HG03558 (cell line): ENCODE results near the gene OR4N2.
"Not testable (repeated sequence)": the region's sequence is repeated elsewhere in the genome, so short reads cannot be mapped to it uniquely, and the experiment has no call there.

Experiments used
- ATAC-seq: cut with Tn5 transposase; IDR thresholded peaks from one replicate; pipeline ENCODE4 v1.9.1; 2021; ENCODE audit warnings: moderate number of reproducible peaks; ENCODE audit not compliant: unreplicated experiment; ENCODE audit errors: extremely low read depth

The OR4N2 gene, protein sequence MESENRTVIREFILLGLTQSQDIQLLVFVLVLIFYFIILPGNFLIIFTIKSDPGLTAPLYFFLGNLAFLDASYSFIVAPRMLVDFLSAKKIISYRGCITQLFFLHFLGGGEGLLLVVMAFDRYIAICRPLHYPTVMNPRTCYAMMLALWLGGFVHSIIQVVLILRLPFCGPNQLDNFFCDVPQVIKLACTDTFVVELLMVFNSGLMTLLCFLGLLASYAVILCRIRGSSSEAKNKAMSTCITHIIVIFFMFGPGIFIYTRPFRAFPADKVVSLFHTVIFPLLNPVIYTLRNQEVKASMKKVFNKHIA

DNA sequence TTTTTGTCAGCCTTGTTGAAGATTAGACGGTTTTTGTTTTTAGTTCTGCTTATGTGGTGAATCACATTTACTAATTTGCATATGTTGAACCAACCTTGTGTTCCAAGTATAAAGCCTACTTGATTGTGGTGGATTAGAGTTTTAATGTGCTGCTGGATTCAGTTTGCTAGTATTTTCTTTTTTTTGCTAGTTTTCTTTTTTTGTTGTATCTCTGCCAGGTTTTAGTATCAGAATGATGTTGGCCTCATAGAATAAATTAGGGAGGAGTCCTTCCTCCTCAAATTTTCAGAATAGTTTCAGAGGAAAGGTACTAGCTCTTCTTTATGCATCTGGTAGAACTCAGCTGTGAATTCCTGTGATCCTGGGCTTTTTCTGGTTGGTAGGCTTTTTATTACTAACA is at the start of gene OR4N2:
Gene OR4N2, plus strand, starts transcription at position 301 of the 400 bp plus-strand sequence. CDS start 23,679 bp downstream, outside the sequence.
- not testable (repeated sequence) for ATAC-seq

DNA sequence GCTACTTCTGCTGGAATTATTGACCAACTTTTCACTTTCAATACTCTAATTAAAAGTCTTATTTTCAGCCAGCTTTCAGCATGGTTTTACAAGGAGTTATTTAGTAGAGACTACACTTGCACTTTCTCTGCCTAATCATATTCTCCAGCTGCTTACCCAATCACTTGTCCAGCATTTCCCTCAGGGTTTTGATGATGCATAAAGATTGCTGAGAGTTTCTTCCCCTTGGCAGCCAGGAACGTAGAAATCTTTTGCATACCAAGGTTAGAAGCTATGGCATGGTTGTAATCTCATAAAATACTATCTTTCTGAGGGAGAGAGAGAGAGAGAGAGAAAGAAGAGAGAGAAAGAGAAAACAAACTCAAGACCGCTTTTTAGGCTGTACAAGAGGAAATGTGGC is 49.4 kb upstream of the OR4N2 start:
- no peak for ATAC-seq

DNA sequence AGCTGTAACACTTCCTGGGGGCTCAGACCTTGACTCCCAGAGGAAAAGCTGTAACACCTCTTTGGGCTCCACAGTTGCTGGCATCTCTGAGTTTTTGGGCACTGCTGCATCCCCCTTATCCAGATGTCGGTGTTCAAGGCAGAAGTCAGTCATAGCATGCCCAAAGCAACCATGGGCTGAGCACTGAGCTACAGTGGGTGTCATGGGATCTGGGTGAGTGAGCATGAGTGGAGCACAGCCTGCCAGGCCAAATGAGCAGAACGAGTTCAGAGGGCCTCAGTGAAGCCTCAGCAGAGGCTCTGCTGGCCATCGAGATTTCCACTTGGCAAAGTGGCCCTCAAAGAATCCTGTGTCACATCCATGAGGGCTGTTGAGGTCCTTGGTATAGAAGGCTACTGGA is 32.1 kb upstream of the OR4N2 start:
- not testable (repeated sequence) for ATAC-seq

DNA sequence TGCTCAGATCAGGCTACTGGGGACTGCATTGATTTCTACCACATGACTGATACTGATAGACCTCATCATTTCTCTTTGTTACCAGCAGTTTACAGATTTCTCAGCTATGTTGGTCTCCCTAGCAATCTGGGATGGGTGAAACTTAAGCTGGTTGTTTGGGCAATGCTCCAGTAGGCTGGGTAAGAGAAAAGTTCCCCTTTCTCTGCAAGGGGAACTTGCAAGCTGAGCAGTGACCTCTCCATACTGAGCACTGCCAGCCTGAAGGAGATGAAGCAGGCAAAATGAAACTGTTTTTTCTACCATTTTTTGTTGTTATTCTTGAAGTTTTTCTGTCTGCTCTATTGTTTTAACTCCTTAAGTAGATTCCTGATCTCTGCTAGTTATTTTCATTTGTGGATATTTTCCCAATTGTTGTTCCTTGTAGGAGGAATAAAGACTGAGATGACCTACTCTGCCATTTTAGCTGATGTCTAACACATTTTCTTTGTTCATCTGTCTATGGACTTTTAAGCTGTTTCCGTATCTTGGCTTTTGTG is 31.6 kb upstream of the OR4N2 start:
- no peak for ATAC-seq

DNA sequence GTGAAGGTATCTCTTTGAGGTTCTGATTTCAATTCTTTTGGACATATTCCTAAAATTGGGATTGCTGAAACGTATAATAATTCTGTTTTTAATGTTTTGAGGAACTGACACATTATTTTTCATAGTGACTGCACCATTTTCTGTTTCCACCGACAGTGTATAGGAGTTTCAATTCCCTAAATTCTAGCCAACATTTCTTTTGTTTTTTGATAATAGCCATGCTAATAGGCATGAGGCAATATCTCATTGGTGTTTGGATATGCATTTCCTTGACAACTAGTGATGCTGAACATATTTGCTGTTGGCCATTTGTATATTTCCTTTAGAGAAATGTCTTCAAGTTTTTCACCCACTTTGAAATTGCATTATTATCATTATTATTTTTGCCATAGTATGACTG is 31.1 kb upstream of the OR4N2 start:
- not testable (repeated sequence) for ATAC-seq

DNA sequence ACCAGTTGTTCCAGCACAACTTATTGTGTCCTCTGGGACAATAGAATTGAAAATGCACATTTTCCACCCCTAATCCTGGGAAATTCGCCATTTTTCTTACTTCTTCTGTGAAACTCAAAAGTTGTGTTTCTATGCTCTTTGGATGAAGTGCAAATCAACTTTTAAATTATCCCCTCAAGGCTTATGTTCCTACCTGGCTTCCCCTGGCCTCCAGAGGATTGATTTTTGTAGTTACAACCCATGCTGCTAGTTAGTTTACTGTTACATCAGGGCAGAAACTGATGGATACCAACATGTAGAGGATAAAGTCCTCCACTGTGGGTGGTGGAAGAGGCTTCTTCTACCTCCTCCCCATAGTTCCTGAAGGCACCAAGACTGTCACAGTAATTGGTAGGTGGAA is 30.4 kb upstream of the OR4N2 start, which contains the start of gene OR4M1:
Gene OR4M1, plus strand, starts transcription at position 301 of the 400 bp plus-strand sequence. CDS start 6,819 bp downstream, outside the sequence.
- ATAC-seq, result not testable (repeated sequence)

DNA sequence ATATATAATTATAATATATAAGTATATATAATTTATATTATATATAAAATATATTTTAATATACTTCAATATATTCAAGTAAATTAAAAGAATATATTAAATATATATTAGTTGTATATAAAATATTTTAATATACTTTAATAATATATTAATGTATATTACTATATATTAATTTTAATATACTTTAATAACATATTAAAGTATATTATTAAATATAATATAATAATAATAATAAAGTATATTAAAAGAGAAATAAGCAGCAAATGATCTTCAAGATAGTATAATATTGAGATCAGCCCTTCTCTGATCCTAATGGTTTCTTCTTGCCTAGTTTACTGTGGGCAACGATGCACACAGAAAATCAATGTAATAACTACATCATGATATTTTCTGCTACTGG is 28.0 kb upstream of the OR4N2 start:
- no peak for ATAC-seq

DNA sequence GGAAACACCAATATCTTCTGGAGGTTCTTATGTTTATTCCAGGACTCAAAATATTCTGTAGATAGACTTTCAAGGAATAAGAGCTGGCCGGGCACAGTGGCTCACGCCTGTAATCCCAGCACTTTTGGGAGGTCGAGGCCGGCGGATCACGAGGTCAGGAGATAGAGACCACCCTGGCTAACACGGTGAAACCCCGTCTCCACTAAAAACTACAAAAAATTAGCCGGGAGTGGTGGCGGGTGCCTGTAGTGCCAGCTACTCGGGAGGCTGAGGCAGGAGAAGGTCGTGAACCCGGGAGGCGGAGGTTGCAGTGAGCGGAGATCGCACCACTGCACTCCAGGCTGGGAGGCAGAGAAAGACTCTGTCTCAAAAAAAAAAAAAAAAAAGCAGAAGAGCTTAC is 17.7 kb upstream of the OR4N2 start:
- ATAC-seq, result not testable (repeated sequence)

DNA sequence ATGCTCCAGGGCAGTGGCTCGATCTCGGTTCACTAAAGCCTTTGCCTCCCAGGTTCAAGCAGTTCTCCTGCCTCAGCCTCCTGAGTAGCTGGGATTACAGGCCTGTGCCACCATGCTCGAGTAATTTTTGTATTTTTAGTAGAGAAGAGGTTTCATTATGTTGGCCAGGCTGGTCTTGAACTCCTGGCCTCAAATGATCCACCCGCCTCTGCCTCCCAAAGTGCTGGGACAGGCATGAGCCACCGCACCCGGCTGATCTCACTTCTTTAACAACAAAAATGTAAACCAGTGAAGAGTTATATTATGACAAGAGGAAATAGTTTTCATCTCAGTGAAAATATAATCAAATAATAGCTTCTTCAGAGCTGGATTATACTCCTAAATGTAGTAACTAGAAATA is 16.3 kb upstream of the OR4N2 start:
- ATAC-seq, result not testable (repeated sequence)

DNA sequence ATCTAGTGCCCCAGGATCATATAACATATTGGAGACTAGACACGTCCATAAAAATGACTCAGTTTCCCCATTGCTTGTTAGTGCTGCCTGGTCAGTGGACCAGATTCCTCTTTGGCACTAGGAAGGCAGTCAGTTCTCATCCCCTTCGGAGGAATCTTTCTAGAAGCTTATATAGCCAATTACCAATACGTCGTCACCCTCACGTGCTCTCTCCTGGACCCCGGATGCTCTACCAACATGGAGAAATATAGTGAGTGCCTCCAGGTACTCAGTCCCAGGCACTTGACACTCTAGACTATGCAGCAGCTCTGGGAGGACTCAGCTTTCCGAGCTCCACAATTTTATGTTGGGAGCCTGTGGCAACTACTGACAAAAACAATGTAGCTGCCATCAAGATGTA is 15.4 kb upstream of the OR4N2 start:
- not testable (repeated sequence) for ATAC-seq

DNA sequence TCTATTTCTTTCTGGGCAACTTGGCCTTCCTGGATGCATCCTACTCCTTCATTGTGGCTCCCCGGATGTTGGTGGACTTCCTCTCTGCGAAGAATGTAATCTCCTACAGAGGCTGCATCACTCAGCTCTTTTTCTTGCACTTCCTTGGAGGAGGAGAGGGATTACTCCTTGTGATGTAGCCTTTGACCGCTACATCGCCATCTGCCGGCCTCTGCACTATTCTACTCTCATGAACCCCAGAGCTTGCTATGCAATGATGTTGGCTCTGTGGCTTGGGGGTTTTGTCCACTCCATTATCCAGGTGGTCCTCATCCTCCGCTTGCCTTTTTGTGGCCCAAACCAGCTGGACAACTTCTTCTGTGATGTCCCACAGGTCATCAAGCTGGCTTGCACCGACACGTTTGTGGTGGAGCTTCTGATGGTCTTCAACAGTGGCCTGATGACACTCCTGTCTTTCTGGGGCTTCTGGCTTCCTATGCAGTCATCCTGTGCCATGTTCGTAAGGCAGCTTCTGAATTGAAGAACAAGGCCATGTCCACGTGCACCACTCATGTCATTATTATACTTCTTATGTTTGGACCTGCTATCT is 7.0 kb upstream of the OR4N2 start:
- not testable (repeated sequence) for ATAC-seq

DNA sequence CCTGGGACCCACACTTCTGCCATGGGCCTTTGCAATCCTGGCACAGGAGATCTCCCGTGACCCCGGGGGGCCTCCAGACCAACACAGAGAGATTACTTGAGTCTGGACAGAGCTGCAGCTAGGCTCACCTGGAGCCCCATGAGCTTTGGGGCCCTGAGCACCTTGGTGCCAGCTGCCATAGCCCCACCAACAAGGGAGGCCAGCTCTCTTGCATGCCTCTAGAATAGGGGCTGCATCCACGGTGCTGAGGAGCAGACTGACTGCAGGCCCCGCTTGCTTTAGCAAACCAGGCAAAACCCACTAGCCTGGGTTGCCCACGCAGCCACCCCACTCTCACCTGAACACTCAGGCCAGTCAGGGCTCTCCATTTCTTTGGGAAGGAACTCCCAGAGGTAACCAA is 3.7 kb upstream of the OR4N2 start:
- ATAC-seq, result no peak

DNA sequence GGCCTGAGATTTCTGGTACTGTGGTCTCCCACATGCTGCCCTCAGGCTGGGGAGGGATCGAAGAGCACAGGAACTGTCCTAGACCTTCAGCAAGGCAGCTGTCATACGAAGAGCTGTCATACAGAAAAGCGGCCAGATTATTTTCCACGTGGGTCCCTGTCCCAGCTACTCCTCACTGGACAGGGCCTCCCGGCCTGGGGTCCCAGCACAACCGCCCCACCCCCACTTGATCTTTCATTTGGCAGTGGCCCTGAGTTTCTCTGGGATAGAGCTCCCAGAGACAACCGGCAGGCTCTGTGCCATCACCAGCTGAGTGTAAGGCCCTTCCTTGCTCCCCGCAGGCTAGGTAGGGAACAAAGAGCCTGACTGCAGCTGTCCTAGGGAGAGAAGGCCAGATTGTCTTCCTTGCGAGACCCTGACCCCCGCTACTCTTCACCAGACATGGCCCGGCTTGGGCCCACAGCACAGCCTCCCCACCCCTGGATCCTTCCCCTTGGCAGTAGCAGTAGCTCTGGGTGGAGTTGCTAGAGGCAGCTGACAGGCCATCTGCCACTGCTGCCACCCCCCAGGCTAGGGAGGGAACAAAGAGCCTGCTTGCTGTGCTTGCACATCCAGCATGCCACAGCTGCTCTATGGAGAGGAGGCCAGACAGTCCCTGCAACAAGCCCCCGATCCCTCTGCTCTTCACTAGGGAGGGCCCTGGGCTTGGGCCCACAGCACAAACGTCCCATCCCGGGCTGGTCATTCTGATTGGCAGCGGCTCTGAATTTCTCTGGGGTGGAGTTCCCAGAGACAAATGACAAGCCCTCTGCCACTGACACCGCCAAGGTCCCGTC is 3.1 kb upstream of the OR4N2 start:
- ATAC-seq, result no peak

DNA sequence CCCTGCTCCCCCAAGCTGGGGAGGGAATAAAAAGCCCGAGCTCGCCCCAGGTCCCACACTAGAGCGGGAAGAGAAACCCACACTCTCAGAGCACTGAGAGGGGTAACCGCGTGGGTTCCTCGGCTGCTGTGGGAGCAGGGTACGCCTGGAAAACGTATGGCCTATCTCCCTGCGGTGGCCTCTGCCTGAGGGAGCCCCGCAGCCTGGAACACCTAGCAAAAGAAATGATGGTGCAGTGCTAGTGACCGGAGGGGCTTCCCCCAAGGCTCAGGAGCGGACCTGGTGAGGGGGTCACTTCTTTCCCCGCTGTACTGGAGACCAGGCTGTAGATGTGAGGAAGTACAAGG is 2.5 kb upstream of the OR4N2 start:
- no peak for ATAC-seq

DNA sequence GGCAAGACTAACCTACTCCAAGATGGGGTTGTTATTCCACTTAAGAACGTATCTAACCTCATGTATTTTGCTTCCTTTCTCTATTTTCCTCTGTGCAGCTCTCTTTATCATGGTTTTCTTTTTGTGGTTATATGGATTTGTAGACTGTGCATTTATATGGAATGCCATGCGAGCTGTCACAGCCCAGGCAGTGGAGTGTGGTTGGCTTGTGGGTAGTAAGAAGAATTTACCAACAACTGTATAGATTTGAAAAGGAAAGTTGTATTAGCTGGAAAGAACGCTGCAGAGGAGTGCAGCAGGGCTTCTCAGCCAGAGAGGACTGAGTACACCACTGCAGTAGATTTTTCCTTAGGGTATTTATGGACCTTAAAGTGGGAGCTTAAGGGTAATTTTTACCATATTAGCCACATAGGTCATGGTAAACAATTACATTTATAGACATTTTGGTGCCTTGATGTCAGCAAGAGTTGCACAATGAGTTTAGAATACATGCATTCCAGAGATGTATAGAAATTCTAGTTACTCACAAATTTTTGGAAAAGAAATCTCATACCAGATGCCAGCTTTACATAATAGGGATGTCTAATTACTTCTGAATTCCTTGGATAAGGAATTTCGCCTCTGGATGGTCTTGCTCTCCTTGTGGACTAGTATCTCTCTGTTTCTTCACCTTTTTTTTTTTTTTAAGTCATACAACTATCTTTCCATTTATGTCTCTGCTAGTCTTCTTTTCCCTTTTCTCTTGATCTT is 9.8 kb downstream of the OR4N2 start:
- ATAC-seq, result not testable (repeated sequence)

DNA sequence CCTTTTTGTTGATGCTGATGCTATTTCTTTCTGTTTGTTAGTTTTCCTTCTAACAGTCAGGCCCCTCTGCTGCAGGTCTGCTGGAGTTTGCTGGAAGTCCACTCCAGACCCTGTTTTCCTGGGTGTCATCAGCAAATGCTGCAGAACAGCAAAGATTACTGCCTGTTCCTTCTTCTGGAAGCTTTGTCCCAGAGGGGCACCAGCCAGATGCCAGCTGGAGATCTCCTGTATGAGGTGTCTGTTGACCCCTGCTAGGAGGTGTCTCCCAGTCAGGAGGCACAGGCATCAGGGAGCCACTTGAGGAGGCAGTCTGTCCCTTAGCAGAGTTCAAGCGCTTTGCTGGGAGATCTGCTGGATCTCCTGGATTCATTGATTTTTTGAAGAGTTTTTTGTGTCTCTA is 16.3 kb downstream of the OR4N2 start:
- not testable (repeated sequence) for ATAC-seq

DNA sequence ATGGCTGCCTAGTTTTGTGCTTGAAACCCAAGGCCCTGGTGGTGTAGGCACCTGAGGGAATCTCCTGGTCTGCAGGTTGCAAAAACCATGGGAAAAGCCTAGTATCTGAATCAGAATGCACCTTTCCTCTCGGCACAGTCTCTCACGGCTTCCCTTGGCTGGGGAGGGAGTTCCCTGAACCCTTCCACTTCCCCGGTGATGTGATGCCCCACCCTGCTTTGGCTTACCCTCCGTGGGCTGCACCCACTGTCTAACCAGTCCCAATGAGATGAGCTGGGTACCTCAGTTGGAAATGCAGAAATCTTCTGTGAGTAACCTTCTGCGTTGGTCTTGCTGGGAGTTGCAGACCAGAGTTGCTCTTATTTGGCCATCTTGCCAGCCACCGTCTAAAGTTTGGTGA is 17.4 kb downstream of the OR4N2 start:
- not testable (repeated sequence) for ATAC-seq

DNA sequence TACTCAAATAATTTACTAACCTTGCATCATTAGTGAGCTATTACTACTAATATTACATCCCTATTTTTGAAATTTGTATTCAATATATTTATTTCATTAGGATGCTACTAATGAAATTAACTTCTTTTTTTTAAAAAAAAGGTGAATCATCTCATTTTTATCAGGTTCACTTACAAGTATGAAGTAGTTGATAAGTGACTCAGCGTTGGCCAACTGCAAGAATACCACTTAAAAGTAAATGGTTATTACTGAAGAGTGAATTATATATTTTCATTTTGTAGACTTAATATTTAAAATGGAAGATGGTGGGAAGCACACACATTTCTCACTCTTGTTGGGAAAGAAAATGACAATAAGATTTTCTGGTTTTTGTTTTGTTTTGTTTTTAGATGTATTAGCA is 19.6 kb downstream of the OR4N2 start:
- no peak for ATAC-seq

DNA sequence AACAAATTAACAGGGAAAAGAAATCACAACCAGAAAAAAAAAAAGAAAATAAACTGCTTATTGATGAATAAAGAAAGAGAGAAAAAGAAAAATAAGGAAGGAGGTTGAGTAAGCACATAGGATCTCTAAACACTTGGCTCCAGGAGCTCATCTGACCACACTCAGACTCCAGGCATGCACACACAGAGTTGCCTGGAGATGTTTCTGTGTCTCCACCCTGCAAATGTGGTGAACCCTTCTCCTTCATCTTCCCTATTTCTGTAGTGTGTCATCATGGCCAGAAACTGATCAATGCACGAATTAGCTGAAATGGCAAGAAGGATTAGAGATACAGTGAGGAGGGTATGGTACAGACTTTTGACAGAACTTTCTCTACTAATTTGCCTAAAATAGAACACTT is 20.2 kb downstream of the OR4N2 start:
- no peak for ATAC-seq

DNA sequence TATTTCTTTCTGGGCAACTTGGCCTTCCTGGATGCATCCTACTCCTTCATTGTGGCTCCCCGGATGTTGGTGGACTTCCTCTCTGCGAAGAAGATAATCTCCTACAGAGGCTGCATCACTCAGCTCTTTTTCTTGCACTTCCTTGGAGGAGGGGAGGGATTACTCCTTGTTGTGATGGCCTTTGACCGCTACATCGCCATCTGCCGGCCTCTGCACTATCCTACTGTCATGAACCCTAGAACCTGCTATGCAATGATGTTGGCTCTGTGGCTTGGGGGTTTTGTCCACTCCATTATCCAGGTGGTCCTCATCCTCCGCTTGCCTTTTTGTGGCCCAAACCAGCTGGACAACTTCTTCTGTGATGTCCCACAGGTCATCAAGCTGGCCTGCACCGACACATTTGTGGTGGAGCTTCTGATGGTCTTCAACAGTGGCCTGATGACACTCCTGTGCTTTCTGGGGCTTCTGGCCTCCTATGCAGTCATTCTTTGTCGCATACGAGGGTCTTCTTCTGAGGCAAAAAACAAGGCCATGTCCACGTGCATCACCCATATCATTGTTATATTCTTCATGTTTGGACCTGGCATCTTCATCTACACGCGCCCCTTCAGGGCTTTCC is 24.2 kb downstream of the OR4N2 start:
- ATAC-seq, result not testable (repeated sequence)
